HG03354 (cell line): ENCODE results near the gene TAF5L.

ENCODE experiments used
- ATAC-seq: cut with Tn5 transposase; IDR thresholded peaks from one replicate; pipeline ENCODE4 v1.9.1; 2021; ENCODE audit warnings: mild to moderate bottlenecking; ENCODE audit not compliant: unreplicated experiment, poor library complexity, severe bottlenecking

Gene TAF5L

DNA sequence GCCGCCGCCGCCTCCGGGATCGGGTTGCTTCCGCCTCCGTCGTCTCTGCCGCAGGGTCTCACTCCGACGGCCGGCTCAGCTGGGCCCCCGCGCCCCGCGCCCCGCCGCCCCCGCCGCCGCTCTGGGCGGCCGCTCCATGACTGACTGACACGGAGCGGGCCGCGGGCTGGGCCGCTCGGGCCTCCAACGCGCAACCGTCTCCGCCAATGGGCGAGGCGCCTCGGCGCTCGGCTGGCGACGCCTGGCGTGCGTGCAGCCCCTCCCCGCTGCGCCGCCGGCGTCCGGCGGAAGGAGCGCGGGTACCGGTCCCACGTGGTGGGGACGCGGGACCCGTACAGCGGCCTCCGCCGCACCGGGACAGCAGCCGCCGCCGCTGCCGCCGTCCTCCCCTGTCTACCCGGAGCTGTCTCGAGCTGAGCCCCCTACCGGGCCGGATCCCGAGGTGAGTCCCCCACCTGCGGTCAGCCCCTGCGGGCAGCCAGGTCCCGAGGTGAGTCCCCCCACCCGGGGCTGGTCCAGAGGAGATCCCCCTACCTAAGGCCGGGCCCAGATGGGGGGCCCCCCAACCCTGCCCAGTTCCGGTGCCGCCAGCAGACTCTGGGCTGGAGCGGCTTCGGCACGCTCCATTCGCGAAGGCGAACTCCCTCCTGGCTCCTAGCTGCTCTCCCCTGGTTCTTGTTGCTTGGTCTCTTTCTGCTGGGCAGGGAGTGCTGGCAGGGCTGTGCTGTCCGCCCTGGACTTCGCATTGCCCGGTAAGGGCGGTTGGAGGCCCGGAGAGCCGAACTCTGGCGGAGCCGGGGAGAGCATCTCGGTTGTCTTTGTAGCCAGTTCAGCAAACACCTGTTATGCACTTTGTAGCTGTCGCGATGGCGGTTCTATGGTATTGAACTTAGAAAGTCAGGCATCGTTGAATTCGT, at the start of gene TAF5L, which contains the start of gene URB2:
TSS of gene TAF5L (minus strand) at position 208 of the 917 bp plus-strand sequence. CDS start 11,640 bp downstream, outside the sequence.
TSS of gene URB2 (plus strand) at position 333 of the 917 bp plus-strand sequence. CDS start 1,387 bp downstream, outside the sequence.
- ATAC-seq, result peak; percentile 87

DNA sequence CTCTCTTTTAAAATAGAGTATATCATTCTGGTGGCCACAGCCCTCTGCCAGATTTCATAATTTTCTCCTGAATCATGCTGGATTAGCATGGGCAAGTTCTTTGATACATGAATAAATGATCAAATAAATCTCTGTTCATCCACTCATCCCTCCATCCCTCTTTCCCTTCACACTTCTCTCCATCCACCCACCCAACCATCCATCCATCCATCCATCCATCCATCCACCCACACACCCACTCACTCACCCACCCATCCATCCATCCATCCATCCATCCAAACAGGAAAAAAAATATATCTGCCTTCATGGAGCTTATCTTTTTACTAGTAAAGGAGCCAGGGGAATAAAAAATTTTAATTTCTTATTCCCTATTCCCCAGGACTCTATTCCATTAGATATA, 49.5 kb upstream of the TAF5L start:
- ATAC-seq, result no peak

DNA sequence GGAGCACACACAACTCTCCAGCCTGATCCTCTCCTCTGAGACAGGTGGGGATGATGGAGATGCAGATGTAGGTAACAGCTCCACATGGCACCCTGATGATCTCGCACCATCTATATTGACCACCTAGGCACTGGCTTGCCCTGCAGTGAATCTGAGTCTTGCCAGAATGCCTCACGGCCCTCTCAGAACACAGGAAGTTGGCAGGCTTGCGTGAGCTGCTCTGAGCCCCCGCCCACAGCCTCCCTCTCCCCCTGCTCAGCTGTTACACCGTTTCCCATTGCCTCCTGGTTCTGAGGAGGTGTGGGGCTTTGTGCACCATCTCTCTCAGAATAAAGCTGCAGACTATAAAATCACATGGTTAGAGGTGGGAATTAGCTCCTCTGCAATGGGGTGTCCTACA, 48.1 kb upstream of the TAF5L start:
- no peak for ATAC-seq

DNA sequence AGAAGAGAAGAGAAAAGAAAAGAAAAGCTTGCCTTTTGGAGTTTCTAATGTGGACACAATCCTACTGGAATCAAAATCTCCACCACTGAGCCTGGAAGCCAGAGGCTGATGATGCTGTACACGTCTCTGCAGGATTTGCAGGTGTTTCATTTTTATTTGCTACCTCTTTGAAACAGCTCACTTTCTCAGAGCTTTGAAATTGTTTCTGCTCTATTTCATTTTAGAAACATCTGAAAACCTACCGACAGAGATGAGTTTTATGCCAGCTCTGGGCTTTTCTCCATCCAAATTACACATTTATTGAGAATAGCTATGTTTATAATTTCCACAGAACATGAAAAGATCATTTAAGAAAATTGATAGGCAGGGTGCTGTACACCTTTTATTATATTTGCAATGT, 46.3 kb upstream of the TAF5L start:
- no peak for ATAC-seq

DNA sequence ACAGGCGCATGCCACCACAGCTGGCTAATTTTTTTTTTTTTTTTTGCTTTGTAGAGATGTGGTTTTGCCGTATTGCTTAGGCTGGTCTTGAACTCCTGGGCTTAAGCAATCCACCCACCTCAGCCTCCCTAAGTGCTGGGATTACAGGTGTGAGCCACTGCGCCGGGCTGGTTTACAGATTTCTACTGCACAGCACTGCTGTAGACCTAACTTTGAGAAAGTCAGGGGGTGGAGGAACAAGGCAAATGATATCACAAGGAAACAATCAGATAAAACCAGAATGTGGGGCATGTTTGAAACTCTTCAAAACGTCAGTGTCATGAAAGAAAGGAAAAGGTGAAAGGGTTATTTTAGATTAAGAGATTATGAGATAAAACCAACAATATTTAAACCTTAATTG, 45.4 kb upstream of the TAF5L start:
- no peak for ATAC-seq

DNA sequence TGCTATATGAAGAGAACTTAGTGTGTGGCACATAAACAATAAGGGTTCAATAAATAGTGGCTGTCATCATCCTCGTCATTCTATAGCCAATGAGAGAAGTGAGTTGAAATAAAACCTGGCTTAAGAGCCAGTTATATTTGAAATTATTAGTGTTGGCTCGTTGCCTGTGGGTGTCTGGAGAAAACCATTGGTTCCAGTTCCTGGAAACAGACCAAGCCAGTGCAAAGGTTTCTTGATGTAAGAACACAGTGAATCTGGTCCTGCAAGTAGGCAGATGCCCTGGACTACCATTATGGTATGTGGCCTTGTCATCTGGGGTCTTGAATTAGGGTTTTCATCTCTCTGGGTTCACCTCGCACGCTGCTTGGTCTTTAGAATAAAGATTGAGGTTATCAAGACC, 43.4 kb upstream of the TAF5L start:
- ATAC-seq, result no peak

DNA sequence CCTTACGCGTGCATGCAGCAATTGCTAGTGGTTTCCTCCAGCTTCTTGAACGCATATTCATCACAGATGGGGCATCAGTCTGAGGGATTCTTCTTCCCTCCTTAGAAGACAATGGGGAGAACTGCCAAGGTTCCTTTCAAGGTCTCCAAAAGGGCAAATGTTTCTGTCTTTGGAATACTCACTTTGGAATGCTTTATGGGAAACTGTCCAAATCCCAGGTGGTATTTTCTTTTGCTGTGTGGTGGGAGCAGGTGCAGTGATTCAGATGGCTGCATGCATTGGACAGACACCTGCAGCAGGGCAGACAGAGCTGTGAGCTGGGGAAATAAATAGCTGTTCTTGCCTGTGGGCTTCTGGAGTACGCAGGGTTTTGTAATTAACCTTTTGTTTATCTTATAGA, 40.7 kb upstream of the TAF5L start:
- ATAC-seq, result no peak

DNA sequence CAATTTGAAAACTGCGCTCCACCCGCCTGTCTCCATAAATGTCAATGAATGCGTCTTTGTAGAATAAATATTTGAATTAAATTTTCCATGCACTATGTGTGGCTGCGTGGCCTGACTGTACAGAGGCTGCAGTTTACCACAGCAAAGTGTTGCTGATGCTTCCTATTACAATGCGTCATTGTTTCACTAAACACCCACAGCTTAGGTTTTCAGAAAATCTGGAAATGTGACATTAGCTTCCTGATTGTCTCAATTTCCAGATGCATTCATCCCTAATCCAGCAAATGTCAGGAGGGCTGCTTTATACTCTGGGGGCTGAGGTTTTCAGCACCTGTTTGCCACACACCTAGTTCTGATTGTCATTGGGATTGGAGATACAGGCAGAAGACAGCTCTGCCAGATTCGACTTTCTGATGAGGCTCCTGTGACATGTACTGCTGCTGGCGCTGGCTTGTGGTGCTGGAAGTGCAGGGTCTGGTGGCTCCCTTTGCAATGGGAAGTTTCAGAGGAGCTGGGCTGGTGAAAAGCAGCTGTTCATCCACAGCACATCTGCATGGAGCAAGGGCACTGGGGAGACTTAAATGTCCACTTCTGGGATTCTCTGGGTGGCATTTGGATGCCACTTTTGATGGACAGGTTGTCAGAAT, 40.1 kb upstream of the TAF5L start:
- ATAC-seq, result no peak

DNA sequence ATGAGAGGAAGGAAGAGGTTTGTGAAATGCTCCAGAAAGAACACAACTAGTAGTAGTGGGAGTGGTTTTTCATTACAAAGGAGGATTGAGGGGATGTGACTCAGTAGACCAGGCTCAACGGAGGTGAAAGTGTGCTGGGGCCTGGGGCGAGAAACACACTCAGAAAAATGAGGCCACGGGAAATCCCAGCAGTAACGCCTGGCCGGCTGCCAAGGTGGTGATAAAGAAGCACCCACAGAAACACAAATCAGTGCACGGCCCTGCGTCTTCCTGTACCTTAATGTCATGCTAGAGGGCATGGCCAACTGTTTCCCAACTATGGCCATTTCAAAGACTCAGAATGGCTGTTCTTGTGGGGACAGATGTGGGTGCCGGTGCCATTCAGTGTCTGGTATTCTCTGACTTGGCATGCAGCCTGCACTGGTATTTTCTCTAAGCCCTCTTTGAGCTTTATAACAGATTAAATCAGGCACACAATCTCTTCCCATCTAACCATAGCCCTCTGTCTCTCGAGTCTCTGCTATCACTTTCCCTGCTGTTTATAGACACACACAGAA, 38.3 kb upstream of the TAF5L start:
- ATAC-seq, result peak; percentile 63

DNA sequence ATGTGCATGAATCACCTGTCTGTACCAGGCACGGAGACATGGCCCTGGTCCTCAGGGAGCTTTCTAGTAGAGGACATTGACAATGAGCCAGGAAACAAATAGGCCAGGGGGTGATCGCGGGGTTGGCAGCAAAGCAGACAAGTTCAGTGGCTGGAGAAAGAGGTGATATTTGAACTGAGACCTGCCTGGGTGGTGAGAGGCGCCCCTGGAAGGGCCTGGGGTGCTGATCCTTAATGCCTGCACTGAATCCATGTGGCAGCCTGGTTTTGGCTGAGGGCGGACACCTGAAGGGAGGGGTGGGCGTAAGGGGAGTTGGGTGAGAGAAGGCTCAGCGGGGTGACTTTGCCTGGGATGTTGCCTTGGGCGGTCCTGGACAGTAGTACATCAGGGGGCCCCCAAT, 36.0 kb upstream of the TAF5L start:
- ATAC-seq, result no peak

DNA sequence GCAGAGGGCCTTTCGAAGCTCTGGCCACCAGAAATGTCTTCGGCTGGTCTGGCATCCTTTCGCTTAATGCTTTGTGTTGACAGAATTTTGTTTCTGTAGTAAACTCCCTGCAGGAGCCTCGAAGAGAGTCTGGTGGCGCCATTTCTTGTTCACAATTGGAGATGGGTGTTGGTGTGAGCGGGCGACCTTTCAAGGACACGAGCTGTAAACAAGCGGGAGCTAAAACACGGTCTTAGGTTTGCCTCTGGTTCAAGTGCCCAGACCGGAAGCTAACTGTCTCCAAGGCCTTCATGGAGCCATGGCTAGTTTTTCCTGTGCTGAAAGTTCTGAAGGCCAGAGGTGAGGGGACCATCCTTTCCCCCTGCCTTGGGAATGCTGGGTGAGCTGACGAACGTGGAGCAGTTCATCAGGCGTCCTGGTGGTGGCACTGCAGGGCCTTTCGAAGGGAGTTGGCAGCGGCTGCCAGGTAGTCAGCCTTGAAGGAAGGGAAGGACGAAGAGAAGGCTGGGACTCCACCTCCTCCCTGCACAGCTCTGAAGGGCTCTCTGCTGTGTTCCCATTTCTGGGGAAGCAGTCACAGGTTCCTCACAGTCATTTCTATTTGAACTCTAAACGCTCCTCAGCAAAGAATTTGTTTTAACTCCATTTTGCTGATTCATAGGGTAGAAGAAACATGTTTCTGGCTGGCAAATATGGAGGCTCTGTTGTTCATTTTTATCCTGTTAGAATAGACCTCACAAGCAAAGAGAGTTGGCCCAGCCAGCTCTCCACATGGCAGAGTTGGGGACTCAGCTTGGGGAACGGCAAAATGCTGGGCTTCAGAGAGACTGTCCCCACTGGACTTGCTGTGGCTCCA, 35.3 kb upstream of the TAF5L start:
- peak; percentile 65 for ATAC-seq

DNA sequence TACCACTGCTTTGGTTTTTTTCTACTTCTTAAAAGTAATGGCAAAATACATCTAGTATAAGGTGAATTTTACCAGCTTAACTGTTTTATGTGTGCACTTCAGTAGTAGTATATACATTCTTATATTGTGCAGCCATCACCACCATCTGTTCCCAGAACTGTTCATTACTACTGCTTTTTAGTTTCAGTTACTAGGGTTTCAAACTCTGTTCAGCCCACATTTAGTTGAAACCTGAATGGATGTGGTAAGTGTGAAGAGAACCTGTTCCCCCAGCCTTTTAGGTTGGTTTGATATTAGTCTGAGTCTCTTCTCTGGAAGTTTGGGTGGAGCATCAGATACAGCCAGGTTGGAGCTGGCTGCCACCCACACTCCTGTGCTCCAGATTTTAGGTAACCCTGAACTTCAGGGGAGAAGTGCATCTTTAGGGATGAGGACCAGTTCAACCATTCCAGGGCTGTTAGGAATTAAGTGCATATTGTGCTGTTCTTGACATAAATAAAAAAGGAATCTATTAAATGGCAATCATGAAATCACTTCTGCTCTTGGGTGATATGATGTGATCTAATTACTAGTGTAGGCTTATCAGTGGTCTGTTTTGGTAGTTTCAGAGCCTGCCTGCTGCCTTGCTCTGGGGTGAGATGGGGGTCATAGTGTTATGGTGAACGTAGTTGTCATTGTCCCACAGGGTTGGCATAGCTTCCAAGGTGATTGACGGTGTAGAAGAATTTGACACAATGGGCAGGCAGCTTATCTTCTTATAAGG, 32.3 kb upstream of the TAF5L start:
- peak; percentile 46 for ATAC-seq

DNA sequence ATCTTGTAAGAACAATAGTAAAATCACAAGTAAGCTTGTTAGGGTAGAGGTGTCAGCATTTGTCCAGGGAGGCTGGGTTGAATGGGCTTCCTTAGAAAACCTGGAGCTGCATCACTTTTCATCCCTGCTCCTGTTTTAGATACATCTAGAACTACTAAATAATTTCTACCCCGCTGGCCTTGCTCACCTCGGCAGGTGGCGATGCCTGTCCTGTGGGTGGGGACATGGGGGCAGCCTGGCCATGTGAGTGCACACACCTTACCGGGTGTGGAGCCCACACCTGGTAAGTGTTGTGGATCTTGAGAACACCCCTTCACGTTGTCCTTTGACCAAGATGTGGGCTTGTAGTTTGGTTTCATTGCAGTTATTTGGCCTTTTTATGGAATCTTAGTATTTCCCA, 29.9 kb upstream of the TAF5L start:
- ATAC-seq, result no peak

DNA sequence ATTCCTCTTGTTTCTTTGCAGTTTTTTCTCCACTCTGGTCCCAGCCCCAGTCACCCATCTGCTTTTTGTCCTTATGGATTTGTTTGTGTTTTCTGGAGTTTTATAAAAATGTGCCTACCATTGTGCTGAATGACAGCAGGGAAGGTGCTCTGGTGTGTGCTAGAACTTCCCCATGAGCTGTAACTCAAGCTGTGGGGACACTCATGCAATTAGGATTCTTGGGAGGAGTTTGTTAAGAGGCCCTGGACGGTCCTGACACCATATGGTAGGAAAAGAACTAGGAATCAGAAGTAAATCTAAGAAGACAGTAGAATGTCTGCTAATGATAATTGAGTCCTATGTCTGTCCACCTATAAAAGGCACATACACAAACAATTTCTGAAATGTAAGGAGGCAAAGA, 27.5 kb upstream of the TAF5L start:
- ATAC-seq, result no peak

DNA sequence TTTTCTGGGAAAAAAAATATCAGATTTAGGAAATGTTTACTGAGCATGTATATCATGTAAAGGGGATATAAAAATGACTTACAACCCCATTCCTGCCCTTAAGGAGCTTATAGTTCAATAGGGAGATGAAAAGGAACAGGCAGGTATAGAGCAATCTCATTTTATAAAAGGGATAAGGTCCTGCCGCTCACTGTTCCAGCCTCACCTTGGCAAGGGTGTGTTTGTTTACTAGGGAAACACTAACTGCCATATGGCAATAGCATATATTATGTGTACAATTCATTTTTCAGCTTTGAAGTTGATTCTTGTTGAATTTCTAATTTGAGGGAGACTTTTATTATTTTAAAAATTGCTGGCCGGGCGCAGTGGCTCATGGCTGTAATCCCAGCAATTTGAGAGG, 25.6 kb upstream of the TAF5L start:
- ATAC-seq, result no peak

DNA sequence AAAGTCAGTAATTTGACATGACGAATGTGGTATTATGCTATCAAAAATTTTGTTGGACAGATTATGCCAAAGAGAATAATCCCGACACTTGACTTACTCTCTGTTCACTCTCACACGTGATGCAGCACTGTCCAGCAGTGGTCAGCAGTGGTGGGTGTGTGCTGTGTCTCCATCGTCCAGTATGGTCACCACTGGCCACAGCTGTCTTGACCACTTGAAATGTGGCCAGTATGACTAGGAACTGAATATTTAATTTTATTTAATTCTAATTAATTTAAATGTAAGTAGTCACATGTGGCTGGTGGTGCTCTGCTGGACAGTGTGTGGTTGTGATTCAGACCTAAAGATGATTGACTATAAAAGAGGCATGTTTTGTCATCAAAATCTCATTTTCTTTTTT, 24.1 kb upstream of the TAF5L start:
- ATAC-seq, result no peak

DNA sequence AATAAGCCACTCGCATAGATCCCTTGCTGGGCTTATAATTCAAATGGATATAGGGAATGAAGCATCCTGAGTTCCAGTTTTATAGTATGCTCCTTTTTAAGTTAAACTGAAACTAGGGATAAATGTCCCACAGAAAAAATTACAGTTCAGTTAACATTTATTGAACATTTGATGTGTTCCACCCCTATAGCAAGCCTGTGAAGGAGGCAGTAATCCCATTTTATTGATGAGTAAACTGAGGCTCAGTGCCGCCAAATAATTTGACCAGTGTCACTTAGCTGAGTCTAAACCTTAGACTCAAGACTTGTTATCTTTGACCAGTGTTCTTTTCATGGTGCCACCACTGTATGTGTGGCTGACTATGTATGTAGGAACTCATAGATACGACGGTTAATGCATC, 22.5 kb upstream of the TAF5L start:
- no peak for ATAC-seq

DNA sequence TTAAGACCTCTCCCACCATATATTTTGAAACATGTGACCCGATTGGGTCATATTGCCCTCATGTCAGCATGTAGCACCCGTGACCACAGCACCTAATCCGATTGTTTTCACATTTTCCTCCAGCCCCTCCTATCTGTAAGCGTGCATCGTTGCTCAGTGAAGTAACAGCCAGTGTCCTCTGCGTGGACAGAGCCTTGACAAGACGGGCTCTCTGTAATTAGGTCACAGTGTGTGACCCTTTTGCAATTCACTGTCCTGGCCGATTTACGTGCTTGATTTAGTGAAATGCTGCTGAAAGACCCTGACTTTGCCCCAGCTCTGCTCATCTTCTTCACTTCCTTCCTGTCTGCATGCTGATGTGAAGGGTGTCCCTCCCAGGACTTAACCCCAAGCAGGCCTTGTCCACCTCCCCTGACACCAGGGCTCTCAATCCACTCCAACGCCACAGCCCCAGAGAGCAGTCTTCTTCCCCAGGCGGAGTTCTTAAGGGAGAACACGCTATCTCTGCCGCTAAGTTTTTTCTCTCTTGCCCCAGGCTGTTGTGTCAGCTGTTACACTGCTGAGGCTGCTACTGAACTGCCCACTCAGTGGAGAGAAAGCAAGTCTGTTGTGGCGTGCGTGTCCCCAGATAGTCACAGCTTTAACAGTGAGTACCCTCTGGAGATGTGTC, 19.5 kb upstream of the TAF5L start:
- no peak for ATAC-seq
